ENCODE measurements around the gene VKORC1. TPM values are rescaled to one million over a fixed set of nuclear protein-coding genes. Genes with fewer than 3 reads are reported as not detected.
A peak's percentile ranks its signal among the peaks of the same experiment; 100 is the strongest.
"Not testable (repeated sequence)": the region's sequence is repeated elsewhere in the genome, so short reads cannot be mapped to it uniquely, and the experiment has no call there.

VKORC1 gene
- polyA plus RNA-seq, 1 of the 3 experiments (the other 2 are of a cell fraction), result 434 TPM

DNA sequence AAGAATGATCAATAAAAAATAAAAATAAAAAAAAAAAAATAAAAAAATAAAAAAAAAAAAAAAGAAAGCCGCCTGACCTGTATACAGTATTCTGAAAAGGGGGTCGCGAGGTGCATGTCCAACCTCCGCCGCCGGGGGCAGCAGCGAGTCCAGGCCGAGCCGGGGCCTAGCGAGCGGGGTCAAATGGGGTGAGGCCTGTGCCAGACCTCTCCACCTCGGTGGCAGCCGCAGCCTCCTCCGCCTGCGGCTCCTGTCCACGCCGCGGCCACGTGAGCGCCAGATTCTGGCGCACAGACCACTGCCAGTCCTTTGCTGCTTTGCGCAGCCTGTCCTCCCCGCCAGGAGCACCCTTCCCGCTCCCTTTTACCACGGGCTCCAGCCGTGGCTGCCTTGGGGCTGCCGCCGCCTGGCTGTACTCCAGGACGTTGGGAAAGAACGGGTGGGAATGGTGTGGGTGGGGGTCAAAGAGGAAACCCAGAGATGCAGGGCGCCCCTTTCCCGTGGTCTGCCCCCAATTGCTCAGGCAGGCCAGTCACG, 11.1 kb upstream of the VKORC1 start (continued):
- TF ChIP-seq USF1 (IDR thresholded peaks at IDR 0.05; ENCODE audit: borderline replicate concordance, low read depth), result peak; percentile 44; the same call in 1 of the 2 replicates
- TF ChIP-seq REST (IDR thresholded peaks at IDR 0.05; ENCODE audit: low read depth, low read length), result no peak
- no peak for TF ChIP-seq POLR2AphosphoS5 (IDR thresholded peaks at IDR 0.05; ENCODE audit: low read depth, low read length)
- TF ChIP-seq YY1 (IDR thresholded peaks at IDR 0.05; ENCODE audit: low read depth), result no peak

DNA sequence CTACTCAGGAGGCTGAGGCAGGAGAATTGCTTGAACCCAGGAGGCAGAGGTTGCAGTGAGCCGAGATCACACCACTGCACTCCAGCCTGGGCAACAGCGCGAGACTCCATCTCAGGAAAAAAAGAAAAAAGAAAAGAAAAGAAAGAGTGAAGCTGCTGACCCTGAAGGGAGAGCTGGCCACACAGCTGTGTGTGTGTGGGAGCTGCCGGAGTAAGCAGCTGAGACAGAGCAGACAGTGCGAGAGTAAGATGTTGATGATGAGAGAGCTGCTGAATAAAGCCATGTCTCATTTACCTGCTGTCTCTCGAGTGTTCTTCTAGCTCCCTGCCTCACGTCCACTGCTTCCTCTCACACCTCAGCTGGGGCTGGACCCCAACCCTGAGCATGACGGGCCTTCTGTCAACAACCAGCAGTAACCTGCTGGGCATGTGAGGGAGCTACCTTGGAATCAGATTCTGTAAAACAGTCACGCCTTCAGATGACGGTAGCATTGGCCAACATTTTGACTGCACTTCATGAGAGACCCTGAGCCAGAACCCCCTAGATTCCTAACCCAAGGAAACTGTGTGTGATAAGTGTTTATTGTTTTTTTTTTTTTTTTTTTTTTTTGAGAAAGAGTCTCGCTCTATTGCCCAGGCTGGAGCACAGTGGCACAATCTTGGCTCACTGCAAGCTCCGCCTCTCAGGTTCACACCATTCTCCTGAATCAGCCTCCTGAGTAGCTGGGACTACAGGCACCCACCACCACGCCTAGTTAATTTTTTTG, 6.5 kb upstream of the VKORC1 start:
- not testable (repeated sequence) for H3K4me3 ChIP-seq (ENCODE audit: low read depth in 2 of 2, low read length in 1 of 2); H3K9me3 ChIP-seq; H3F3A ChIP-seq (replicated peaks; ENCODE audit: insufficient read depth); H3K4me1 ChIP-seq (ENCODE audit: control insufficient read depth in 1 of 2, insufficient read depth in 2 of 2, low read depth in 1 of 2, low read length in 1 of 2); H3K79me2 ChIP-seq (ENCODE audit: insufficient read depth); H3K27ac ChIP-seq (ENCODE audit: low read depth in 2 of 2, low read length in 1 of 2); H4K20me1 ChIP-seq (ENCODE audit: insufficient read depth); H3K4me2 ChIP-seq; DNase-seq; H3K9me2 ChIP-seq; H3K36me3 ChIP-seq (replicated peaks in 1 of 2; ENCODE audit: control insufficient read depth in 1 of 2, insufficient read depth in 2 of 2, low read length in 1 of 2); H3K9ac ChIP-seq; H3K27me3 ChIP-seq (ENCODE audit: insufficient read depth)
- H2AFZ ChIP-seq (ENCODE audit: low read depth), result 0 out of 2 replicates have a peak overlapping the region, but pooled peaks have one; percentile 29
- 88% methylated on average over 13 of the region's 13 CpGs for WGBS (ENCODE audit: low lambda C conversion rate)
- POLR2A ChIA-PET, result interaction anchor here (1.5 kb wide), 1 partner anchor 16 kb away, joined by 5 read pairs; the partner anchor contains the start of gene KAT8
- CTCF ChIA-PET, result interaction anchor here (1.1 to 2.1 kb wide), 3 partner anchors 21 to 116 kb away, joined by 3 to 7 read pairs (median 4); no protein-coding TSS in a partner anchor

- peak; percentile 25; the same call in 1 of the 2 replicates for TF ChIP-seq NFIC (IDR thresholded peaks at IDR 0.05; ENCODE audit: borderline replicate concordance)
- no peak for TF ChIP-seq EZH2phosphoT487 (IDR thresholded peaks at IDR 0.05; ENCODE audit: borderline replicate concordance, low read depth)
- POLR2A ChIA-PET, result interaction anchor here (0.9 to 1.5 kb wide), 3 partner anchors 17 to 42 kb away, joined by 3 to 5 read pairs (median 3); partner anchors contain the start of genes KAT8 and ZNF668
- Histone ChIP-seq H3K9ac (no peak overlapping the region), H3K27me3 (ENCODE audit: insufficient read depth) (no peaks in the 10 kb centered on the region), H3K4me1 (ENCODE audit: control insufficient read depth in 1 of 2, insufficient read depth in 2 of 2, low read depth in 1 of 2, low read length in 1 of 2) (no peaks in the 10 kb centered on the region; a peak in 1 of 4 replicates), H3K36me3 (replicated peaks in 1 of 2; ENCODE audit: control insufficient read depth in 1 of 2, insufficient read depth in 2 of 2, low read length in 1 of 2) (no peaks in the 10 kb centered on the region), H2AFZ (ENCODE audit: low read depth) (0 out of 2 replicates have a peak overlapping the region, but pooled peaks have one; percentile 29), H3K79me2 (ENCODE audit: insufficient read depth) (no peaks in the 10 kb centered on the region), H3K4me3 (ENCODE audit: low read depth in 2 of 2, low read length in 1 of 2) (no peak overlapping the region), H3K9me3 (no peaks in the 10 kb centered on the region), H3K9me2 (no peaks in the 10 kb centered on the region), H3K4me2 (no peak overlapping the region), H3F3A (replicated peaks; ENCODE audit: insufficient read depth) (no peaks in the 10 kb centered on the region), H3K27ac (ENCODE audit: low read depth in 2 of 2, low read length in 1 of 2) (no peak overlapping the region), H4K20me1 (ENCODE audit: insufficient read depth) (no peaks in the 10 kb centered on the region)
- CTCF ChIA-PET, result interaction anchor here (0.9 to 2.1 kb wide), 4 partner anchors 20 to 343 kb away, joined by 3 to 7 read pairs (median 4); partner anchors contain the start of genes HSD3B7 and ZNF843
- WGBS (ENCODE audit: low lambda C conversion rate), result 42% methylated on average over 4 of the region's 4 CpGs
- no peak for DNase-seq
Measured at GRCh38 chr16:31099860-31100638, 5.5 kb upstream of the VKORC1 start.

Data from SK-N-SH (cell line).